ENCODE measurements around the gene FBLN1. TPM values are rescaled to one million over a fixed set of nuclear protein-coding genes. Genes with fewer than 3 reads are reported as not detected.

Gene FBLN1
- total and polyA plus RNA-seq, 2 donors (not counting 3 experiments of a cell fraction or from before 2014, with no cell fraction given) = 1.2 to 4.0 TPM

DNA sequence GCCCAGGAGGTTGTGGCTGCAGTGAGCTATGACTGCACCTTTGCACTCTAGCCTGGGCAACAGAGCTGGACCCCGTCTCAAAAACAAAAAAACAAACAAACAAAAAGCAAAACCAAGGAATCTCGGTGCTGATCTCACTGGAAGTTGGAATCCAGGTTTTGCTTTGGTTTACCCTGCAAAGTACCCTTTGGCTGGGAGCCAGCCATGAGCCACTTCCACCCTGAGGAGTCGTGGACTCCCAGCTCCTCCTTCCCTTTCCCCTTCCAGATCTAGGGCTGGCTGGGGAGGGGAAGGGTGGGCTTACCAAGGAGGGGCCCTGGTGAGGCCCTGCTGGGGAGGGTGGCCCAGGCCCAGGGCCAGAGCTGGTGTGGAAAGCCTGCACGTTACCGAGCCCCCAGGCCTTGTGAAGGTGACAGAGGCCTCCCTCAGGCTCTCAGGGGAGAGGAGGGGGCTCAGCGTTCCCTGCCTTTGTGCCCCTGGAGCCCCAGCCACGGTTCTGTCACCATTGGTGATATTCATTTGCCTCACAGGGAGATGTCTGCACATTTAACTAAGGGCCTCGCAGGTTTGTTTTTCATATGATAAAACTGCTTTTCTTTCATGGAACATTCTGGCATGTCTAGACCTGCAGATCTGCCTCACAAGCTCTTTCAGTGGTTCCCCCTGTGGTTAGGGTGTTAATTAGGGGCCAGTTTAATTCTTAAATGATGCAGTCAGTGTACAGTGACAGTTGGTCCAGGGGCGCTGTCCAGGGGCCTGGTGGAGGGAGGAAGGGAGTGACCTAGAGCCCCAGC, 29.0 kb downstream of the FBLN1 start:
- DNase-seq (ENCODE audit: low read depth, low spot score) (no peak), FAIRE-seq (no peak)
- POLR2A ChIA-PET = no interaction called here
- no peaks in the 10 kb centered on the region for H3K4me1 ChIP-seq (ENCODE audit: control insufficient read depth, extremely low read depth, insufficient read depth, low read length)
- H3K4me3 ChIP-seq (replicated peaks in 1 of 3; ENCODE audit: insufficient read depth in 1 of 3, low read depth in 1 of 3, low read length in 3 of 3) = no peak overlapping the region
- TF ChIP-seq POLR2A (IDR thresholded peaks at IDR 0.05; ENCODE audit: low read depth, low read length) (no peak), GATA2 (IDR thresholded peaks at IDR 0.05; ENCODE audit: insufficient read depth, insufficient read length, low read depth, low read length) (no peak), MYC (IDR thresholded peaks at IDR 0.05; ENCODE audit: low read depth, low read length) (no peak), EZH2 (IDR thresholded peaks at IDR 0.05; ENCODE audit: borderline replicate concordance, low read depth, low read length, severe bottlenecking) (no peak), MAX (IDR thresholded peaks at IDR 0.05; ENCODE audit: insufficient read depth, insufficient read length) (no peak), JUN (IDR thresholded peaks at IDR 0.05; ENCODE audit: borderline replicate concordance, insufficient read depth, insufficient read length, low read depth) (no peak)
- BruUV-seq (replicated peaks) = no TSS peak
- dilution Hi-C loops (cut with MboI; ENCODE audit: extremely low pct_ligation_motif_present, low sequenced_read_pairs) = no loop called here
- no peak overlapping the region for H2AFZ ChIP-seq (ENCODE audit: low read depth, low read length)
- no peaks in the 10 kb centered on the region for H3K27me3 ChIP-seq (ENCODE audit: control insufficient read depth in 2 of 2, insufficient read depth in 2 of 2, low read length in 2 of 2)
- intact Hi-C loops (cut with micrococcal nuclease) = no loop called here
- CTCF ChIA-PET = no interaction called here
- H3K9me1 ChIP-seq (replicated peaks; ENCODE audit: control insufficient read depth, extremely low read depth, insufficient read depth, low read length) = no peaks in the 10 kb centered on the region
- H3K36me3 ChIP-seq (ENCODE audit: control insufficient read depth in 2 of 2, extremely low read depth in 1 of 2, insufficient read depth in 2 of 2, low read length in 2 of 2) = no peaks in the 10 kb centered on the region
- no peaks in the 10 kb centered on the region for H3K9me3 ChIP-seq (replicated peaks; ENCODE audit: control insufficient read depth, insufficient read depth, low read length)
- no peaks in the 10 kb centered on the region for H4K20me1 ChIP-seq (replicated peaks; ENCODE audit: control insufficient read depth, extremely low read depth, insufficient read depth, low read length)
- no peak overlapping the region for H3K4me2 ChIP-seq (ENCODE audit: insufficient read depth, low read length)
- no peak overlapping the region for H3K9ac ChIP-seq (replicated peaks; ENCODE audit: extremely low read depth, insufficient read depth, low read length)
- no peak overlapping the region for H3K27ac ChIP-seq (ENCODE audit: insufficient read depth, low read depth, low read length)
- H3K79me2 ChIP-seq (ENCODE audit: control insufficient read depth, insufficient read depth, low read length) = no peaks in the 10 kb centered on the region

DNA sequence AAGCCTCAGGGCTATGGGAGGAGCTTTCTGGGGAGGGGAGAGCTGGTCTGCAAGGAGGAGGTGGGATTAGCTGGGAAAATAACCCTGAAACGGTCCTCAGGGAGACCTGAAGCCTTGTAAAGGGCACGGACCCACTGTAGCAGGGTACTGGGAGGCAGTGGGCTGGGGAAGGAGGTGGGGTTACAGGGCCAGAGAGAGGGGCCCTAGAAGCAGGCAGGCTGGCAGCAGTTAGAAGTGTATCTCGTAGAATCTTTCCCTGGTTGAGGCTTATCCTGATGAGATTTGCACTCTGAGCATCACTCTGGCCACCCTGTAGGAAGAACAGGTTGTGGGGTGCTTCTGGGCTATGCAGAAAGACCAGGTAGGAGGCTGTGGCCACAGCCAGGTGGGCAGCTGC, 29.6 kb downstream of the FBLN1 start:
- no peaks in the 10 kb centered on the region for H3K9me3 ChIP-seq (replicated peaks; ENCODE audit: control insufficient read depth, insufficient read depth, low read length)
- H3K4me2 ChIP-seq (ENCODE audit: insufficient read depth, low read length) = no peak overlapping the region
- FAIRE-seq = no peak
- no peaks in the 10 kb centered on the region for H3K27me3 ChIP-seq (ENCODE audit: control insufficient read depth in 2 of 2, insufficient read depth in 2 of 2, low read length in 2 of 2)
- H3K9me1 ChIP-seq (replicated peaks; ENCODE audit: control insufficient read depth, extremely low read depth, insufficient read depth, low read length) = no peaks in the 10 kb centered on the region
- no TSS peak for BruUV-seq (replicated peaks)
- H3K27ac ChIP-seq (ENCODE audit: insufficient read depth, low read depth, low read length) = no peak overlapping the region
- POLR2A ChIA-PET = interaction anchor here (0.6 kb wide), 1 partner anchor 1201 kb away, joined by 3 read pairs; no protein-coding TSS in a partner anchor
- no peak overlapping the region for H3K9ac ChIP-seq (replicated peaks; ENCODE audit: extremely low read depth, insufficient read depth, low read length)
- H3K4me3 ChIP-seq (replicated peaks in 1 of 3; ENCODE audit: insufficient read depth in 1 of 3, low read depth in 1 of 3, low read length in 3 of 3) = no peak overlapping the region
- no peak for DNase-seq (ENCODE audit: low read depth, low spot score)
- no peaks in the 10 kb centered on the region for H4K20me1 ChIP-seq (replicated peaks; ENCODE audit: control insufficient read depth, extremely low read depth, insufficient read depth, low read length)
- dilution Hi-C loops (cut with MboI; ENCODE audit: extremely low pct_ligation_motif_present, low sequenced_read_pairs) (no loop called here), intact Hi-C loops (cut with micrococcal nuclease) (no loop called here)
- H2AFZ ChIP-seq (ENCODE audit: low read depth, low read length) = no peak overlapping the region
- CTCF ChIA-PET = no interaction called here
- no peaks in the 10 kb centered on the region for H3K79me2 ChIP-seq (ENCODE audit: control insufficient read depth, insufficient read depth, low read length)
- no peaks in the 10 kb centered on the region for H3K36me3 ChIP-seq (ENCODE audit: control insufficient read depth in 2 of 2, extremely low read depth in 1 of 2, insufficient read depth in 2 of 2, low read length in 2 of 2)
- TF ChIP-seq, protein P1, sequence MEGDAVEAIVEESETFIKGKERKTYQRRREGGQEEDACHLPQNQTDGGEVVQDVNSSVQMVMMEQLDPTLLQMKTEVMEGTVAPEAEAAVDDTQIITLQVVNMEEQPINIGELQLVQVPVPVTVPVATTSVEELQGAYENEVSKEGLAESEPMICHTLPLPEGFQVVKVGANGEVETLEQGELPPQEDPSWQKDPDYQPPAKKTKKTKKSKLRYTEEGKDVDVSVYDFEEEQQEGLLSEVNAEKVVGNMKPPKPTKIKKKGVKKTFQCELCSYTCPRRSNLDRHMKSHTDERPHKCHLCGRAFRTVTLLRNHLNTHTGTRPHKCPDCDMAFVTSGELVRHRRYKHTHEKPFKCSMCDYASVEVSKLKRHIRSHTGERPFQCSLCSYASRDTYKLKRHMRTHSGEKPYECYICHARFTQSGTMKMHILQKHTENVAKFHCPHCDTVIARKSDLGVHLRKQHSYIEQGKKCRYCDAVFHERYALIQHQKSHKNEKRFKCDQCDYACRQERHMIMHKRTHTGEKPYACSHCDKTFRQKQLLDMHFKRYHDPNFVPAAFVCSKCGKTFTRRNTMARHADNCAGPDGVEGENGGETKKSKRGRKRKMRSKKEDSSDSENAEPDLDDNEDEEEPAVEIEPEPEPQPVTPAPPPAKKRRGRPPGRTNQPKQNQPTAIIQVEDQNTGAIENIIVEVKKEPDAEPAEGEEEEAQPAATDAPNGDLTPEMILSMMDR (IDR thresholded peaks at IDR 0.05; ENCODE audit: extremely low read depth in 1 of 2, insufficient read depth in 1 of 2, low read depth in 1 of 2, low read length in 2 of 2) = no peak
- TF ChIP-seq POLR2AphosphoS5 (IDR thresholded peaks at IDR 0.05; ENCODE audit: insufficient read depth, low read depth, low read length) (no peak), MYC (IDR thresholded peaks at IDR 0.05; ENCODE audit: low read depth, low read length) (no peak), JUN (IDR thresholded peaks at IDR 0.05; ENCODE audit: borderline replicate concordance, insufficient read depth, insufficient read length, low read depth) (no peak), EZH2 (IDR thresholded peaks at IDR 0.05; ENCODE audit: borderline replicate concordance, low read depth, low read length, severe bottlenecking) (no peak), MAX (IDR thresholded peaks at IDR 0.05; ENCODE audit: insufficient read depth, insufficient read length) (no peak), FOS (IDR thresholded peaks at IDR 0.05; ENCODE audit: borderline replicate concordance, insufficient read depth, low read length) (no peak), GATA2 (IDR thresholded peaks at IDR 0.05; ENCODE audit: insufficient read depth, insufficient read length, low read depth, low read length) (no peak), POLR2A (IDR thresholded peaks at IDR 0.05; ENCODE audit: low read depth, low read length) (no peak)
- H3K4me1 ChIP-seq (ENCODE audit: control insufficient read depth, extremely low read depth, insufficient read depth, low read length) = no peaks in the 10 kb centered on the region

All from endothelial cell of umbilical vein (primary cell).